NOMO-1 (cell line): ENCODE data around the gene TSPAN8.
"Not testable (repeated sequence)": the region's sequence is repeated elsewhere in the genome, so short reads cannot be mapped to it uniquely, and the experiment has no call there.

Source experiments
- DNase-seq, 2 experiments: peaks; one replicate each; lab custom pipeline; 2025; ENCODE audit not compliant: unreplicated experiment in 2 of 2; lab: John Stamatoyannopoulos, UW

The TSPAN8 gene

DNA sequence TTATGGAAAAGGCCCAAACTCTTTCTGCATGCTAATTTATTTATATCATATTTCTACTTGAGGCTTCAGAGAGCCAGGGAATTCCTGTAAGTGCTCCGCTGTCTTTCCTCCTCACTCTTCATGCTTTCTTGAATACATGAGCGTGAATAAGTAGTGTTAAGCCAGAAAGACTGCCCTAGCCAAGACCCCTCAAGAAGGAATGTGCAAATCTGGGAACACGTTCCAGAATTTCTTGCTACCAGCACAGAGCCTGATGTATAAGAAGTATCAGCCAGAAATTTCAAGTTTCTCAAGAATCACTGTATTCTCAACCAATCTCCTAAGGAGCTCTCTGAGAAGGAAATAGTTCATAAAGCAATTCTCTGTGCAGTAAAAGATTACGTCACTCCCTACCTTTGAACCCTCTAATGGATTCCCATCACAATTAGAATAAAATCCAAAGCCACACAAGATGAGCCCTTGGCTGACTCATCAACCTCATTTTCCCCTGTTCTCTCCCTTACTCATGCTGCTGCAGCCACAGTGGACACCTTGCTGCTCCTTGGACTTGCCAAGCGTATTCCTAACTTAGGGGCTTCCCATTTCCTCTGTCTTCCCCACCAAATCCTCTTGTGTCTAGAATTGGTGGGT lies 6.9 kb upstream of the TSPAN8 start:
- no peak for DNase-seq

DNA sequence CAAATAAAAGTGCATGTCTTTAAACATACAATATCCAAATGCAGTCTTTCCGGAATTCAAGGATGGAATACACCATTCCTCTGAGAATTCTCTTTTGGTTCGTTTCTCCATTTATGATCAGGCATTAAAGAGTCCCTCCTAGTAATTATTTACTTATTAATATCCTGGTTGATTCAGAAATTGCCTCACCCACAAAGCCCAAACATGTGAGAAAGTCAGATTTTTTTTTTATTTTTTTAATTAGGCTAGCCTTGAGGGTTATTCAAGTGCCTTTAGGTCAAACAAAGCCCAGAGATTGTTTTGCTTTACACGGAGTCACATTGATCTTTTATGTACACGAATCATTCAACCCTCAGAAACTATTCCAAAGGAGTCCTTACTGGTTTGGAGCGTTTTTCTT lies 6.4 kb upstream of the TSPAN8 start:
- no peak for DNase-seq

GRCh38 chr12:71162832-71163763 lies 5.3 kb upstream of the TSPAN8 start:
- DNase-seq = no peak

GRCh38 chr12:71161591-71161990 lies 3.8 kb upstream of the TSPAN8 start:
- no peak for DNase-seq

GRCh38 chr12:71160585-71160984 lies 2.8 kb upstream of the TSPAN8 start:
- no peak for DNase-seq

DNA sequence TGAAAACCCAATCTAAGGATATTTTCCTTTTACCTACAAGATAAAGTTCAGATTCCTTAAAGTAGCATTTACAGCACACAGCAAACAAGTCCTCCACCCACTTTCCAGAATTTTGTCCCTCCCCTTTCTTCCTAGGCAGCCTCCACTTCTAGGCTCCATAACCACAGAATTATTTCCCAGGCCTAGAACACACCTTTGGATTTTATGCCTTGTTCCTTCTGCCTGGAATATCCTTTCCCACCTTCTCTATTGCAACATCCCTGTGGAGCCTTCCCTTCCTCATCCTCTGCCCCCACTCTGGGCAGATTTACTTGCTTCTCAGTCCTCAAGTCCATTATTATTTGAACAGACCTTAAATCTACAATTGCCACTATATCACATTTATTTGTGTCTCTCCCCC lies 2.1 kb upstream of the TSPAN8 start:
- no peak for DNase-seq

DNA sequence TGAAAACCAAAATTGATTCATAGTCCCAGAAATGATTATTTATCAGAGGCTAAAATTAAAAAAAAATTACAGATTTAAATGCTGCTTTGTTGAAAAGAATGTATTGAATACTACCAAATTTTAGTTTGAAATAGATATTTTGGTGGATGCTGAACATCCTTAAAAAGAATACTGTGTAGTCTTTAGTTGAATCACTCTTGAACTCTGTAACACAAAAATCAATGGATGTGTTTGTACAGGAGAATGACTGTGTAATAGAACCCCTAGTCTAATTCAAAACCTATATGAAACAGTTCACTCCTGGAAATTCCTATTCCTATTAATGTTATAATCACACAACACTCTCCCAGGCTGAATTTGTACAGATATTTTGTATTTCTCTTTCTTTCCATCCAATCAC lies 1.5 kb upstream of the TSPAN8 start:
- no peak for DNase-seq

DNA sequence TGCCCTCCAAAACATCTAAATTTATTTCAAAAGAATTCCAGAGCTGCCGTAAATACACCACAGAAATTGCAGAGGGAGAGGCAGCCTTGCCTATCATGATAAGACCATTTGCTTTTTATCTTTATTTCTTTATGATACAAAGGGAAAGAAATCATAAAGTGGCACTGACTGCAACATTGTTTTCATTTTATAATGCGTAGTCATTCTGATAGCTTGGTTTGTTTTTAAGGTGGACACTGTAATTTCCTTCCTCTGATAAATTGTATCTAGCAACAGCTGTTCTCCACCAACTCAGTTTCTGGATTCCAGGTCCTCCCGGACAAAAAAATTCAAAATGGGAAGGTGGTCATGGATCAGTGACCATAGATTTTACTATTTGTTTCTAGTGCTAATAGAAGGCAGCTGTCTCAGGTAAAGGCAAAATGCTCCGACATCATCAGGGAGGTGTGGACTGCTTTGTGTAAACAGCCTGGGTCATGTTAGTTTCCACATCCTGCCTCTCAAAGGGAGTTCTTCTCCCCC lies 623 bp upstream of the TSPAN8 start:
- no peak for DNase-seq

DNA sequence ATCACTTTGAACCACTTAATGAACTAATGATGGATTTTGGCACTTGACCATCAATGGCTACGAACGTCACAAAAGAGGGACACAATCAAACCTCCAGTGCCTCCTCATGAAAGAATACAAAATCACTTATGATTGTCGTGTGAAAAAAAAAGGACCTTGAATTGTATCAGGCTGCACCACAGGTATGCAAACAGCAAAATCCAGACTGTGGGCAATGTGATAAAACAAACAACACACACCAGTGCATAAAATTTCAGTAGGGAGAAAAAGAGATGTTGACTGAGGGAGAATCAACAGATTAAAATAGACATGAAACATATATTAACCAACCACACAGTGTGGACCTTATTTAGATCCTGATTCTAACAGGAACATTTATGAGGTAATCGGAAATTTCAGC lies 2.6 kb downstream of the TSPAN8 start:
- no peak for DNase-seq

DNA sequence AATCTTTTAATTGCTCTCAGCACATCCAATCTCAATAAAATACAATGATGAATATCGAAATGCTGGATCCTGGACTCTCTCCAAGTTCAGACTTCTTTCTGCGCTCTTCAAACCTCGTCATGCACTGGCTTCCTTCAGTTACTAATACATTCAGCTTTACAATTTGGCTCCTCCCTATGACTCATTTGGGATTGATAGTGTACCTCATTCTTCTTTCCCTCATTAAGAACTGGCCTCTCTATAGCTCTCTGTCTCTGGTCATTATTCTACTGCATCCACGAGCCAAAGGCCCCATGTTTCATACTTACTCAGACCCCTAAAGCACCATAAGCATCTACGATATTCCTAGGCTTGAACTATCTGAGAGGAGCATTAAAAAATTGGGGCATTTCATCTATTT lies 4.9 kb downstream of the TSPAN8 start:
- no peak for DNase-seq

DNA sequence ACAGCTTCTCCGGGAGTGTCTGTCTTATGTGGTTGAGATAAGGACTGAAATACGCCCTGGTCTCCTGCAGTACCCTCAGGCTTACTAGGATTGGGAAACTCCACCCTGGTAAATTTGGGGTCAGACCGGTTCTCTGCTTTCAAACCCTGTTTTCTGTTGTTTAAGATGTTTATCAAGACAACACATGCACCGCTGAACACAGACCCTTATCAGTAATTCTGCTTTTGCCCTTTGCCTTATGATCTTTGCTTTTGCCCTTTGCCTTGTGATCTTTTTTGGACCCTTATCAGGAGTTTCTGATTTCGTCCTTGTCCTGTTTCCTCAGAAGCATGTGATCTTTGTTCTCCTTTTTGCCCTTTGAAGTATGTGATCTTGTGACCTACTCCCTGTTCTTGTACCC lies 7.8 kb downstream of the TSPAN8 start:
- not testable (repeated sequence) for DNase-seq

DNA sequence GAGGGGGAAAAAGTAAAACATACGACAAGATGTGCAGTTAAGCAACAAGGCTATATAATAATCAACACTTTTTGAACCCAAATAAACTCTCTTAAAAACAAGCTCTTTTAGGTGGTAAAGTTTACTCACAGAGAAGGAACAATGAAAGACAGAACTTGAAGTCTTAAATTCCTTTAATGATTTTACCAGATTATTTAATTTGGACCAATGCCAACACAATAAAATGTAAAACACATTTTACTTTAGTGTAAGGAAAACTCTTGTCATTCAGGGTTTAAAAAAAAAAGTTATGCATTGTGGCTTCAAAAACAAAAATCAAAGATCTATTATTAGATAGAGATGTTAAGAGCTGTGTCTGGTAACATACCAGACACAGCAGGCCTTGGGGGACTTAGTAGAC lies 13.1 kb downstream of the TSPAN8 start:
- DNase-seq = no peak

DNA sequence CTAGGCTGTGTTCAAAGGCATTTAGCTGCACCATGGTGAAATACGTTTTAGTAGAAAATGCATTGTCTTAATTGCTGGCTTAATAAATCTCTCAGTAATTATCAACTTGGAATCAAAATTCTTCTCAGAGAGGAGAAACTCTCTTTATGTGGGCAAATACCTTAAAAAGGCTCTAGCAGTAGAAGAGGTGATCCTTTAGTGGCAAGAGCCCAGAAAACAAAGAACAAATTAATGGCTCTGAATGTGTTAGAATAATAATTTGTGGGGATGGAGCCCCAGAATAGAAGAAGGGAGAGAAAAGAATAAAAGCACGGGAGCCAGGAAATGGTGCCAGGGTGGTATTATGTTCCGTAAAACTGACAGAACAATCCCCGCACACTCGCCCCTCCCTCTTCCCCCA lies 14.8 kb downstream of the TSPAN8 start:
- DNase-seq = no peak

- no peak for DNase-seq
Observed at GRCh38 chr12:71142016-71142415, 15.8 kb downstream of the TSPAN8 start.

DNA sequence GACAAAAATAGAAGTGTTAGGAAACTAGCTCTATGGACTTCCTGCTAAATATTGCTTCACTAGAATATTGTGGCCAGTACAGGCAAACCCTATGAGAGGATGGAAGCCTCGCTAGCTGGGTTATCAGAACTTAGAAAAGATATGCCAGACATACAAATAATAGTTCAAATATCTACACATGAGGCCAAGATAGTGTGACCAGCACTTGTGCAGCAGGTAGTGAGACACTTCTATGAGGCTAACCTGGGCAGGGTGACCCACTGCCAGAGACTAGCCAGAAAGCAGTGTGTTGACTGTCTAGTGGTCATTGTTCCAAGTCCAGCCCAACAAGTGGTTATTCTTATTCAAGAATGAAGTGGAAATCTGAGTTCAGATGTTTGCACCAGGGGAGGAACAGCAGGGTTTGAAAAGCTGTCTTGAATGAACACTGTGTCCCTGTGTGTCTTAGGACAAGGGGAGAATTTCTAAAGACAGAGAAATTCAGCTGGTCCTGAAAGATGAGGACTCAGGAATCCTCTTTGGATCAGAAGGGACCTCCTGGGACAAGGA lies 16.3 kb downstream of the TSPAN8 start:
- no peak for DNase-seq

- DNase-seq = no peak
Observed at GRCh38 chr12:71139153-71139735, 18.6 kb downstream of the TSPAN8 start.

GRCh38 chr12:71138011-71138410 lies 19.8 kb downstream of the TSPAN8 start:
- no peak for DNase-seq

DNA sequence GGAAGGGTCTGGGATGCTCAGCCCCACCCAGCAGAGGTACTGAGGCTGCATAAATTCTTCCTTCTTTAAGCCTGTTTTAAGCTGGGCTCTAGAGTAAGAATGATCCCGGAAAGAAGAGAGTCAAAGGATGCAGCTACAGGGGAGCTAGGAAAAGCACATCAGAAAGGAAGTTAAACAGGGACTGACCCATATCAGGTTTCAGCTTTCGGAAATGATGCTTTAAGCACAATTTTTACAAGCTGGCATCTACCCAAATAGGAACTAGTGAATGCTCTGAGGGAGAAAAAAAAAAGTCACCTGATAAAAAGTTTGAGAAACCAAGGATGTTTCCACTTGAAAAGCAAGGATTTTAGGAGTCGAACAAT lies 22.0 kb downstream of the TSPAN8 start:
- DNase-seq = no peak

DNA sequence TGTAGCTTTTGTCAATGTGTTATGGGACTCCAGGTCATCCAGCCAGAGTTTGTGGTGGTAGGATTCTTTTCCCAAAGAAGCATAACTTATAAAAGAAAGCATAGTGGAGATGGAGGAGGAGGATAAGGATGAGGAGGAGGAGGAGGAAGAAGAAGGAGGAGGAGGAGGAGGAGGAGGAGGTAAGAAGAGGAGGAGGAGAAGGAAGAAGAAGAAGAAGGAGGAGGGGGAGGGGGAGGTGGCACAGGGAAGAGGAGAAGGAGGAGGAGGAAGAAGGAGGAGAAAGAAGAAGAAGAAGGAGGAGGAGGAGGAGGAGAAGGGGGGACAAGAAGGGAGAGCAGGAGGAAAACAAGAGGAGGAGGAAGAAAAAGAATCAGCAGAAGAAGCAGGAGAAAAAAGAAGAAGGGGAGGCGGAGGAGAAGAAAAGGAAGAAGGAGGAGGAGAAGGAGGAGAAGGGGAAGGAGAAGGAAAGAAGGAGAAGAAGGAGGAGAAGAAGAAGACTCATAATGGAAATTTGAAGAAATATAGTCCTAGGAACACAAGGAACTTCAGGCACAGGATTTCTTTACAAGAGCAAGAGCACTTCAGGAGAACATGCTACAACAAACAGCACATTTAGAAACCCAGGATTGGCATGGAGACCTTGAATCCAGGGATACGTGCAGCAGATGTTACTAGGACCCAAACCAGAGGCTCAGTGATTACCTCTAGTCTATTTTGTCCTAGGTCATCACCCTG lies 22.6 kb downstream of the TSPAN8 start:
- DNase-seq = no peak

DNA sequence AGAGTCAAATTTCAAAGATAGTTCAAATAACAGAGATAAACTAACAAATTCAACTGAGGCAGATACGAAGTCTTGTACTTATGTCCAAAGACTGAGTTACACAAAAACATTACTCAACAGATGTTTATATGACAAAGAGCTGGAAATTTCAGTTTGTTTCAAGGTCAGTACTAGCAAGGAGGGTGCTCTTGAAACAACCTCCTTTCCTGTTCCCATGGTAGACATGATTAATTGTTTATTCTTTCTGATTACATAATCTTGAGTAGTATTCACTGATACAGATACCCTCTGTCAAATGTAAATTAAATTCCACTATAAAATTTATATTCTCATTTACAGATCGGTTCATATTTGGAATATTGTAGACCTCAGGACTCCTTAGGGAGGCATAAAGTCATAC lies 23.4 kb downstream of the TSPAN8 start:
- no peak for DNase-seq
